AG10803 (cell line): ENCODE measurements around the gene SGK1.
A peak's percentile ranks its signal among the peaks of the same experiment; 100 is the strongest.

Experiments used
- DNase-seq: peaks from one replicate; pipeline ENCODE4 v3.0.0; 2010; ENCODE audit warnings: low read depth
- H3K4me3 ChIP-seq: 2 replicates; pipeline ENCODE4 v1.5.1; 2011; ENCODE audit warnings: mild to moderate bottlenecking, low read length, control low read depth
- CTCF ChIP-seq: conservative IDR thresholded peaks from 2 replicates; pipeline ENCODE4 v1.5.1; 2011; ENCODE audit warnings: mild to moderate bottlenecking, low read length, control low read depth, inconsistent platforms

SGK1 gene

GRCh38 chr6:134317471-134318131 is at the start of gene SGK1:
Gene SGK1, minus strand, starts transcription at chr6:134318112. Its CDS starts 652 bp downstream, at chr6:134317460.
- TF ChIP-seq CTCF, result no peak; the same call in 1 of the 2 replicates
- DNase-seq, result peak; percentile 42
- H3K4me3 ChIP-seq, result peak within 1 kb of the TSS; percentile 64

- peak; percentile 47 for DNase-seq
- no peak for TF ChIP-seq CTCF
Observed at GRCh38 chr6:134363323-134364039, 45.6 kb upstream of the SGK1 start.

GRCh38 chr6:134361011-134361410 is 43.1 kb upstream of the SGK1 start:
- no peak overlapping the region for H3K4me3 ChIP-seq
- TF ChIP-seq CTCF, result no peak
- DNase-seq, result no peak

More at GRCh38 chr6:134363323-134364039, 45.6 kb upstream of the SGK1 start:
- H3K4me3 ChIP-seq, result no peak overlapping the region

GRCh38 chr6:134359302-134359701 is 41.4 kb upstream of the SGK1 start:
- H3K4me3 ChIP-seq, result no peak overlapping the region
- peak; percentile 25 for DNase-seq
- TF ChIP-seq CTCF, result no peak

GRCh38 chr6:134358320-134358719 is 40.4 kb upstream of the SGK1 start:
- peak; percentile 64 for DNase-seq
- no peak overlapping the region for H3K4me3 ChIP-seq
- no peak for TF ChIP-seq CTCF

- DNase-seq, result no peak
- TF ChIP-seq CTCF, result no peak
- H3K4me3 ChIP-seq, result no peak overlapping the region
Observed at GRCh38 chr6:134357022-134357487, 39.1 kb upstream of the SGK1 start.

GRCh38 chr6:134356405-134356804 is 38.5 kb upstream of the SGK1 start:
- H3K4me3 ChIP-seq, result no peak overlapping the region
- TF ChIP-seq CTCF, result no peak
- DNase-seq, result no peak
